ENCODE measurements around the gene RBM33.

Gene RBM33

DNA sequence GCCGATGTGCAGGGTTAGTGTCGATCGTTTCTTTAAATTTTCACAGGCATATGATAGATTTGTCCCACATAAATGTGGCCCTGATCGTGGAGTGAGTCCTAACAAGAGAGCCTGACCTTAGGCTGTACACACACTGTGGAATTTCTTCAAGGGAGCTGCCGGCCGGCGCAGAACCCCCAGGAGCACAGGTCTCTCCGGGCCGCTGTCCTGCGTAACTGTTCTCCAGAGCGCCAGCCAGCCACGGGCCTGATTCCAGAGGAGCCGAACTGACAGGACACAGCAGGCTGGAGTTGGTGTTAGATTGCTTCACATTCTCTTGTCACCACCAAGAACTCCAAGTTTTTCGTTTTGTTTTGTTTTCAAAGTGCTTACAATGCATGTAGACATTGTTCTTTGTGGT lies 130.5 kb downstream of the RBM33 start:
- no peak for TF ChIP-seq ZFX (IDR thresholded peaks at IDR 0.05)
- no peak for TF ChIP-seq CTCF (conservative IDR thresholded peaks at IDR 0.05)
- H3K27ac ChIP-seq, result no peak overlapping the region

DNA sequence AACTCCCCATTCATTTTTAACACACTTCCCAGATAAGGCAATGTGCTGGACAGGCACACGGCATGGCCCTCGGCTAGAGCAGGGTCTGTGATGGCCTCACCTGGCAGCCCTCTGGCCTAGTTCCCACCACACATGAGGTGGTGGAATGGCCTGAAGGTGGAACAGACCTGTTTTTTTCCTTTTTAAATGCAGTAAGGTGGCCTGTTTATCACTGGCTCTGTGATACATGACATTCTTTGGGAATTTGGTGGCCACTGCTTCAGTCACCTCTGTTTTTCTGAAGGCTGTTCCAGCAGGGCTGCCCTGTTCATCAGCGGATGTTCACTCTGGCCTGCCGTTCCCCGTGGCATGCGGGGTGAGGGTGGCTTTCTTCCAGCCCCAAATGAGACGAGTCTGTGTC lies 131.2 kb downstream of the RBM33 start:
- TF ChIP-seq CTCF (conservative IDR thresholded peaks at IDR 0.05), result no peak
- TF ChIP-seq ZFX (IDR thresholded peaks at IDR 0.05), result no peak
- H3K27ac ChIP-seq, result no peak overlapping the region

DNA sequence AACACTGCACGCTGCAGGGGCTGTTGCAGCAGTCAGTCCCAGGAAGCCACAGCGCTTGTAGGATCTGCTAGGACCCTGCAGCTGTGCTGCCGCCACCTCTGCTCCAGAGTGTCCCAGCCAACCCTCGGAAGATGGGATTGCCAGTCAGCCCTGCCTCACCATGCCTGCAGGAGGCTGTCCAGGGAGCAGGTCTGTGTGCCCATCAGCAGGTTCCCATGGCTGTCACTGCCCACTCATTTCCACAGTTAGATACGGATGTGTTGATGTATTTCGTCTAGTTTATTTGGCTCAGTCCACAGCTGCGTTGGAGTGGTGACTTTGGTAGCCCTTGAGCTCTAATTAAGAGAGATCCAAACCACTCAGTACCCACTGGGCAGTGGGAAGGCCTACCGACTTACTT lies 132.1 kb downstream of the RBM33 start:
- no peak overlapping the region for H3K27ac ChIP-seq
- TF ChIP-seq ZFX (IDR thresholded peaks at IDR 0.05) (no peak), CTCF (conservative IDR thresholded peaks at IDR 0.05) (no peak)

GRCh38 chr7:155778349-155778748 lies 133.9 kb downstream of the RBM33 start:
- H3K27ac ChIP-seq, result no peak overlapping the region
- TF ChIP-seq CTCF (conservative IDR thresholded peaks at IDR 0.05), result no peak
- no peak for TF ChIP-seq ZFX (IDR thresholded peaks at IDR 0.05)

- H3K27ac ChIP-seq, result no peak overlapping the region
- TF ChIP-seq ZFX (IDR thresholded peaks at IDR 0.05) (no peak), CTCF (conservative IDR thresholded peaks at IDR 0.05) (no peak)
These were observed 136.4 kb downstream of the RBM33 start for GRCh38 chr7:155780884-155781283.

DNA sequence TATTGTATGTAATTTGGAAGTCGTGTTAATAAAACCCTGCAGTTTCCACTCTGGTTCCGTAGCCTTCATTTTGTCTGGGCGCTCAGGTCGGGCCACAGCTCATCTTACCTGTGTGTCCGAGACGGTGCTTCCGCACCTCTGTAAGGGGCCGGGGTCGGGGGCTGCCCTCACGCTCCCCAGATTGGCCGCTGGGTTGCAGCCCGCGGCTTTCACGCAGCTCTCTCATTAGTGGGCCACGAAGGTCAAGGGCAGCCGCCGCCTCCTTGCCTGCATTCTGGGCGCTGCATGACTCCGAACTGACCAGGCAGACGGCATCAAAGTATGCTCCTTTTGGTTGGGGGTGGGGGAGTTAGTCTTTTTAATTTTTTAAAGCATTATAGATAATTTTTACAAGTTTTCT lies 137.0 kb downstream of the RBM33 start:
- no peak overlapping the region for H3K27ac ChIP-seq
- TF ChIP-seq ZFX (IDR thresholded peaks at IDR 0.05), result no peak
- TF ChIP-seq CTCF (conservative IDR thresholded peaks at IDR 0.05), result no peak

DNA sequence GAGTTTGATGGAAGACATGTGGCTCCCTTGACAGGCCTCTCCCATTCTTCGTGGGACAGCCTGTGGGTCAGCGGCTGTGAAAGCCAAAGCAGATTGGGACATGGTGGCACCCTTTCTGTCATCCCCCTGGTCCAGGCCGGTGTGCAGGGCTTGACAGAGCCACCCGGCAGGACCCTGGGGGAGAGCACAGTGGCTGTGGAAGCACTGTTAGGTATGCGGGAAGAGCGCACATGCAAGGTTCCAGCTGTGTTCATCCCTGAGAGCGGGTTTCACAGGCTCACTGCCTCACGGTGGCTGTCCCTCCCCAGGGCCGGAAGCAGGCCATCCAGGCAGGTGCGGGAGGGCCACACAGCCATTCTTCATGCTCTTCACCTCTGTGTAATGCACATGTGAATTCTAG lies 138.0 kb downstream of the RBM33 start:
- no peak overlapping the region for H3K27ac ChIP-seq
- TF ChIP-seq CTCF (conservative IDR thresholded peaks at IDR 0.05) (no peak), ZFX (IDR thresholded peaks at IDR 0.05) (no peak)

Measured in C4-2B (cell line).